HepG2 (cell line): ENCODE measurements around the gene BAZ1A. TPM values are rescaled to one million over a fixed set of nuclear protein-coding genes. Genes with fewer than 3 reads are reported as not detected.

Source experiments
- ARID2 ChIP-seq: sonication (generic); formaldehyde crosslinking; IDR thresholded peaks from 2 replicates; pipeline ENCODE4 v1.8.1; 2022; ENCODE audit warnings: mild to moderate bottlenecking, missing genetic modification reagents, borderline replicate concordance
- ARID3A ChIP-seq: IDR thresholded peaks from 2 replicates; pipeline ENCODE4 v1.6.1; 2012; ENCODE audit warnings: low read depth, low read length, improper control_type of control experiment
- BRF2 ChIP-seq: sonication (generic); formaldehyde crosslinking; IDR thresholded peaks from 2 replicates; pipeline ENCODE4 v1.8.1; 2022; ENCODE audit warnings: mild to moderate bottlenecking, missing genetic modification reagents
- CBX2 ChIP-seq, 2 experiments: fragments of 200-600 bp in 1 of 2; sonication (generic); formaldehyde crosslinking in 1 of 2; IDR thresholded peaks; 2 replicates each; pipeline versions ENCODE4 v1.7.0 to v1.8.1; 2018 to 2022; ENCODE audit warnings: low read depth in 2 of 2, low read length in 1 of 2, mild to moderate bottlenecking in 1 of 2, missing genetic modification reagents in 1 of 2
- FOSL1 ChIP-seq: sonication (generic); formaldehyde crosslinking; IDR thresholded peaks from 2 replicates; pipeline ENCODE4 v1.9.0; 2021; ENCODE audit warnings: missing genetic modification reagents, borderline replicate concordance
- GABPB1 ChIP-seq: IDR thresholded peaks from 2 replicates; pipeline ENCODE4 v1.6.1; 2016; ENCODE audit warnings: mild to moderate bottlenecking, missing genetic modification reagents, moderate library complexity, missing compliant biosample characterization
- GTF2F1 ChIP-seq: fragments of 150-350 bp; IDR thresholded peaks from 2 replicates; pipeline ENCODE4 v1.6.1; 2014; ENCODE audit warnings: low read length
- KLF11 ChIP-seq: IDR thresholded peaks from 2 replicates; pipeline ENCODE4 v1.6.1; 2016; ENCODE audit warnings: missing compliant biosample characterization
- LCORL ChIP-seq, 2 experiments: fragments of 450-650 bp in 1 of 2; sonication (generic) in 1 of 2; formaldehyde crosslinking in 1 of 2; IDR thresholded peaks; 2 replicates each; pipeline versions ENCODE4 v1.5.0 to v1.6.1; 2017 to 2020; ENCODE audit warnings: antibody characterized with exemption in 1 of 2, missing genetic modification reagents in 1 of 2
- PRDM10 ChIP-seq: sonication (generic); formaldehyde crosslinking; IDR thresholded peaks from 2 replicates; pipeline ENCODE4 v1.4.0; 2020; ENCODE audit warnings: low read depth, missing genetic modification reagents
- RFXAP ChIP-seq: sonication (generic); formaldehyde crosslinking; IDR thresholded peaks from 2 replicates; pipeline ENCODE4 v1.4.0; 2020; ENCODE audit warnings: missing genetic modification reagents, borderline replicate concordance
- TERF1 ChIP-seq: sonication (generic); formaldehyde crosslinking; IDR thresholded peaks from 2 replicates; pipeline ENCODE4 v1.8.0; 2022; ENCODE audit warnings: mild to moderate bottlenecking, missing genetic modification reagents, moderate library complexity
- ZNF362 ChIP-seq: sonication (generic); formaldehyde crosslinking; IDR thresholded peaks from 2 replicates; pipeline ENCODE4 v1.4.0; 2020; ENCODE audit warnings: missing genetic modification reagents, mild to moderate bottlenecking, borderline replicate concordance
- ZNF652 ChIP-seq: IDR thresholded peaks from 2 replicates; pipeline ENCODE4 v1.6.1; 2016; ENCODE audit warnings: low read depth, borderline replicate concordance
- ZNF7 ChIP-seq: IDR thresholded peaks from 2 replicates; pipeline ENCODE4 v1.6.1; 2016; ENCODE audit warnings: missing biosample characterization, missing genetic modification reagents
- ZNF724P ChIP-seq: sonication (generic); formaldehyde crosslinking; IDR thresholded peaks from 2 replicates; pipeline ENCODE4 v1.8.0; 2022; ENCODE audit warnings: missing genetic modification reagents, borderline replicate concordance
- ZNF75D ChIP-seq: sonication (generic); formaldehyde crosslinking; IDR thresholded peaks from 2 replicates; pipeline ENCODE4 v1.8.1; 2023; ENCODE audit warnings: missing genetic modification reagents, mild to moderate bottlenecking, borderline replicate concordance
- polyA plus RNA-seq, 8 experiments: library from polyadenylated mRNA; depleted of rRNA in 3 of 8; stranded (reverse) in 7 of 8; unstranded in 1 of 8; fragments of >200 nt; fragmentation: Illumina TruSeq in 4 of 8; extraction: Trizol in 4 of 8; gene quantifications; 2 replicates each; pipeline versions ENCODE4 v1.2.1 to v1.2.3, GENCODE V29; 2011 to 2016; ENCODE audit warnings: low read depth in 4 of 8, missing spikeins in 1 of 8, mixed read lengths in 1 of 8; ENCODE audit not compliant: insufficient read depth in 1 of 8
- total RNA-seq, 5 experiments: library from RNA; depleted of rRNA; stranded (reverse); fragments of >200 nt; fragmentation: Illumina TruSeq; extraction: Trizol; gene quantifications; 2 replicates each; pipeline ENCODE4 v1.2.3, GENCODE V29; 2016; ENCODE audit warnings: low read depth in 1 of 5

Gene BAZ1A
- total and polyA plus RNA-seq, 2 of the 13 experiments (the other 11 are each of a cell fraction or from before 2014, with no cell fraction given), result 20.9 to 56.8 TPM

GRCh38 chr14:34714320-34715126 is 160.6 kb downstream of the BAZ1A start, which contains the start of gene CFL2 (continued):
- TF ChIP-seq ARID2 (CRISPR knock-in tag), result no peak
- peak; percentile 44; the same call in 1 of the 2 replicates for TF ChIP-seq KLF11 (CRISPR knock-in tag)
- TF ChIP-seq ZNF724P (CRISPR knock-in tag), result peak; percentile 89; the same call in 1 of the 2 replicates
- TF ChIP-seq CBX2 (IDR thresholded peaks at IDR 0.05; ENCODE audit: low read depth, low read length), result no peak
- TF ChIP-seq CBX2 (CRISPR knock-in tag; IDR thresholded peaks at IDR 0.05; ENCODE audit: low read depth), result peak; percentile 92
- TF ChIP-seq GABPB1 (CRISPR knock-in tag), result peak; percentile 81
- TF ChIP-seq TERF1 (CRISPR knock-in tag), result no peak
- no peak; the same call in 1 of the 2 replicates for TF ChIP-seq ZNF362 (CRISPR knock-in tag)
- TF ChIP-seq ZNF75D (CRISPR knock-in tag), result no peak
- TF ChIP-seq PRDM10, result peak; percentile 76; the same call in 1 of the 2 replicates
- peak; percentile 87; the same call in 1 of the 2 replicates for TF ChIP-seq RFXAP (CRISPR knock-in tag)
- TF ChIP-seq ZNF652 (CRISPR knock-in tag), result no peak
- TF ChIP-seq FOSL1, result no peak
- peak; percentile 31; the same call in 1 of the 2 replicates for TF ChIP-seq ZNF7 (CRISPR knock-in tag)
- TF ChIP-seq BRF2 (CRISPR knock-in tag), result peak; percentile 36; the same call in 1 of the 2 replicates
- TF ChIP-seq LCORL (IDR thresholded peaks at IDR 0.05), result peak; percentile 70
- peak; percentile 73 for TF ChIP-seq LCORL (CRISPR knock-in tag; IDR thresholded peaks at IDR 0.05)
- TF ChIP-seq ARID3A, result peak; percentile 7; the same call in 1 of the 2 replicates
- TF ChIP-seq GTF2F1, result peak; percentile 77; the same call in 1 of the 2 replicates
